AG09309 (cell line): ENCODE measurements around the gene MDFIC2.
"Not testable (repeated sequence)": the region's sequence is repeated elsewhere in the genome, so short reads cannot be mapped to it uniquely, and the experiment has no call there.

Experiments
- DNase-seq: peaks from one replicate; pipeline ENCODE4 v3.0.0-alpha.2; 2010; ENCODE audit warnings: low read depth
- H3K4me3 ChIP-seq: 2 replicates; pipeline ENCODE4 v1.5.1; 2011; ENCODE audit warnings: mild to moderate bottlenecking, low read depth, low read length, moderate library complexity; ENCODE audit not compliant: control insufficient read depth
- TF ChIP-seq, protein P1 (sequence below): IDR thresholded peaks from 2 replicates; pipeline ENCODE4 v1.5.1; 2011; ENCODE audit warnings: mild to moderate bottlenecking, low read depth, low read length, inconsistent platforms; ENCODE audit not compliant: insufficient read depth, control insufficient read depth; ENCODE audit errors: missing control alignments

The MDFIC2 gene

GRCh38 chr3:70291097-70291482 lies 21.3 kb downstream of the MDFIC2 start:
- H3K4me3 ChIP-seq, result no peak overlapping the region
- no peak for DNase-seq
- TF ChIP-seq, protein P1, sequence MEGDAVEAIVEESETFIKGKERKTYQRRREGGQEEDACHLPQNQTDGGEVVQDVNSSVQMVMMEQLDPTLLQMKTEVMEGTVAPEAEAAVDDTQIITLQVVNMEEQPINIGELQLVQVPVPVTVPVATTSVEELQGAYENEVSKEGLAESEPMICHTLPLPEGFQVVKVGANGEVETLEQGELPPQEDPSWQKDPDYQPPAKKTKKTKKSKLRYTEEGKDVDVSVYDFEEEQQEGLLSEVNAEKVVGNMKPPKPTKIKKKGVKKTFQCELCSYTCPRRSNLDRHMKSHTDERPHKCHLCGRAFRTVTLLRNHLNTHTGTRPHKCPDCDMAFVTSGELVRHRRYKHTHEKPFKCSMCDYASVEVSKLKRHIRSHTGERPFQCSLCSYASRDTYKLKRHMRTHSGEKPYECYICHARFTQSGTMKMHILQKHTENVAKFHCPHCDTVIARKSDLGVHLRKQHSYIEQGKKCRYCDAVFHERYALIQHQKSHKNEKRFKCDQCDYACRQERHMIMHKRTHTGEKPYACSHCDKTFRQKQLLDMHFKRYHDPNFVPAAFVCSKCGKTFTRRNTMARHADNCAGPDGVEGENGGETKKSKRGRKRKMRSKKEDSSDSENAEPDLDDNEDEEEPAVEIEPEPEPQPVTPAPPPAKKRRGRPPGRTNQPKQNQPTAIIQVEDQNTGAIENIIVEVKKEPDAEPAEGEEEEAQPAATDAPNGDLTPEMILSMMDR, result no peak

- H3K4me3 ChIP-seq, result not testable (repeated sequence)
Observed at GRCh38 chr3:70290431-70291096, 21.9 kb downstream of the MDFIC2 start.

GRCh38 chr3:70281663-70282062 lies 30.8 kb downstream of the MDFIC2 start:
- H3K4me3 ChIP-seq, result no peak overlapping the region
- TF ChIP-seq, protein P1, result no peak
- no peak for DNase-seq

More at GRCh38 chr3:70290431-70291096, 21.9 kb downstream of the MDFIC2 start:
- not testable (repeated sequence) for DNase-seq

DNA sequence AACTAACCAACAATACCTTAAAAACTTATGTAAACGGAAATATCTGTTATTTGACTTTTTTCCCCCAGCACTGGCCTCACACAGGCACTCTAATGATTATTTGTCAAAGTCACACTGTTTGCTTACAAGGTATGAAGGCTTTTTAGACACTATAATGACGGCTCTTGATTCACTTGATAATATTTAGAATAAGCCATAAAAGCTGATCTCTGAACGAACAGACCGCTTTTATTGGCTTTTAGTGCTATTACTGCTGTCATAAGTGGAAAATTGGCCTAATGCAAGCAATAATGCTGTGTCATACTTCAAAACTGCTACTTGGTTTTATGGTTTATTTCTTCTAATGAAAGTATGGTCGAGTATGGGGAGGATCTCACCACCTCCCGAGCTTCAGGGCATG lies 35.1 kb downstream of the MDFIC2 start:
- no peak for DNase-seq
- TF ChIP-seq, protein P1, result no peak
- no peak overlapping the region for H3K4me3 ChIP-seq

DNA sequence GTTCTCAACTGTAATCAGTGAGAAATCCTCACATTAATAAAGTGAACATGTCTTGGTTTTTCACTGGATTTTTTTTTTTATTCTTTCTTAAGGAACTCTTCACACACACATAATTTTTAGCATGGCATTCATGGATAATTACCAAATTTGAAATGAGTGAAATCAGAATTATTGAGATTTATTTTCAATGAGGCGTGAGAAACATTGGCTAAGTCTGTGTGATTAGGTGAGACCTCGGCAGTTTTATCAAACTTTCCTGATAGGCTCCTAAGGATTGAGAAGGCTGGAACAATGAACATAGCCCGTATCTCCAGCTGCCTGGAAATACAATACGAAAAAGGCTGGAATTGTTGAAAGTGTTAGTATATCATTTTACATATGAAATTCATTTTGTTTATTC lies 35.5 kb downstream of the MDFIC2 start:
- DNase-seq, result no peak
- TF ChIP-seq, protein P1, result no peak
- H3K4me3 ChIP-seq, result no peak overlapping the region

GRCh38 chr3:70273492-70273891 lies 38.9 kb downstream of the MDFIC2 start:
- DNase-seq, result no peak
- TF ChIP-seq, protein P1, result no peak

DNA sequence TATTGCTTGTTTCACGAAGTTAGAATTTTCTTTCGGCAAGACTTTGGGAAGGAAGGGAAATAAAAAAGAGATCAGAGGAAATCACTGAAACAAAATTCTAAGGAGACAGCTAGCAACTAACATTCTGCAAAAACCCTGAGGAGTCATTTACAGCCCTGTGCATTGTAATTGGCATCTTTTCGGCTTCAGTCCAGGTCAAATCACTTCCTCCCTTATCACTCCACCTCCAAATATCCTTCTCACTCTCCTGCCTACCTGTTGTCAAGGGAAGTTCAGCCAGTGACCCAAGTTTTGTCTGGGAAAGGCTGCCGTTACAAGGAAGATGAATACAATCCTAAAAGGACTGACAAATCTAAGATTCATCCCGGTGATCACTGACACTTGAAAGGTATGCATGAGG lies 39.6 kb downstream of the MDFIC2 start:
- TF ChIP-seq, protein P1, result no peak
- H3K4me3 ChIP-seq, result no peak overlapping the region
- DNase-seq, result no peak

More at GRCh38 chr3:70273492-70273891, 38.9 kb downstream of the MDFIC2 start:
- no peak overlapping the region for H3K4me3 ChIP-seq
